A549 (cell line): ENCODE results near the gene ZNF519. TPM values are rescaled to one million over a fixed set of nuclear protein-coding genes. Genes with fewer than 3 reads are reported as not detected.

Experiments used
- ATAC-seq, 2 experiments: fragments of 200-7000 bp in 1 of 2; fragments of >200 bp in 1 of 2; cut with Nextera tagmentation in 1 of 2; cut with Tn5 transposase in 1 of 2; 3 replicates each; pipeline versions ENCODE4 v1.8.0 to v1.9.1; 2018 to 2020; ENCODE audit warnings: mild to moderate bottlenecking in 1 of 2, moderate library complexity in 1 of 2
- CTCF ChIA-PET: fragments of 300-600 bp; sonication (Branson Sonifier 250); formaldehyde crosslinking; extraction: SDS; loops from one replicate; lab custom pipeline; 2021; ENCODE audit warnings: antibody characterized with exemption, inconsistent platforms; lab: Yijun Ruan, JAX
- POLR2A ChIA-PET: fragments of 350-600 bp; formaldehyde crosslinking; extraction: SDS; loops from one replicate; lab custom pipeline; 2021; ENCODE audit warnings: antibody characterized with exemption, inconsistent platforms; lab: Yijun Ruan, JAX
- DNase-seq, 2 experiments: peaks; one replicate each; pipeline versions ENCODE4 v3.0.0 to v3.0.0-alpha.2; 2011 to 2016; ENCODE audit warnings: low read depth in 1 of 2, low spot score in 1 of 2
- FAIRE-seq: peaks from 2 replicates; lab custom pipeline; 2011; peaks lifted over from hg19 to GRCh38; lab: Jason Lieb, UNC
- H3K27ac ChIP-seq, 2 experiments: fragments of >200 bp; sonication (Bioruptor Twin); formaldehyde crosslinking; 3 replicates each; pipeline ENCODE4 v1.5.1; 2016 to 2017
- H3K4me1 ChIP-seq: fragments of >200 bp; sonication (Bioruptor Twin); formaldehyde crosslinking; 3 replicates; pipeline ENCODE4 v1.6.1; 2016
- H3K4me2 ChIP-seq: fragments of >200 bp; sonication (Bioruptor Twin); formaldehyde crosslinking; 3 replicates; pipeline ENCODE4 v1.6.1; 2016
- H3K4me3 ChIP-seq: fragments of >200 bp; sonication (Bioruptor Twin); formaldehyde crosslinking; 3 replicates; pipeline ENCODE4 v1.5.1; 2016
- H3K9me3 ChIP-seq: fragments of >200 bp; sonication (Bioruptor Twin); formaldehyde crosslinking; 3 replicates; pipeline ENCODE4 v1.6.1; 2016
- CHD2 ChIP-seq: fragments of 150-350 bp; IDR thresholded peaks from 2 replicates; pipeline ENCODE4 v1.6.1; 2014; ENCODE audit warnings: low read length; ENCODE audit not compliant: partially characterized antibody
- CHD4 ChIP-seq: fragments of 200-600 bp; sonication (generic); IDR thresholded peaks from 2 replicates; pipeline ENCODE4 v1.6.1; 2016; ENCODE audit warnings: antibody characterized with exemption, mild to moderate bottlenecking, borderline replicate concordance
- MYC ChIP-seq: IDR thresholded peaks from 2 replicates; pipeline ENCODE4 v1.6.1; 2012; ENCODE audit warnings: mild to moderate bottlenecking, inconsistent platforms, low read length, improper control_type of control experiment, borderline replicate concordance
- POLR2AphosphoS2 ChIP-seq: conservative IDR thresholded peaks from 2 replicates; pipeline ENCODE4 v1.6.1; 2012; ENCODE audit warnings: low read length, improper control_type of control experiment, inconsistent platforms
- ZNF302 ChIP-seq: fragments of 250-450 bp; sonication (Bioruptor Pico); IDR thresholded peaks from 2 replicates; pipeline ENCODE4 v1.9.0; 2021; ENCODE audit warnings: inconsistent platforms, mild to moderate bottlenecking, moderate library complexity
- WGBS: methylation state at CpG from one replicate; pipeline ENCODE4 v1.1.6; 2017; ENCODE audit errors: missing lambda C conversion rate; 5-methylcytosine and 5-hydroxymethylcytosine counted together
- polyA plus RNA-seq, 4 experiments: library from polyadenylated mRNA; depleted of rRNA in 3 of 4; stranded (reverse); fragments of >200 nt; fragmentation: RNase III in 1 of 4; extraction: RNeasy Plus Mini Kit Qiagen cat#74134 plus additional on column Dnase treatment in 1 of 4; gene quantifications; 2 replicates in 3 of 4; 3 replicates in 1 of 4; pipeline ENCODE4 v1.2.3, GENCODE V29; 2011 to 2017

Gene ZNF519
- polyA plus RNA-seq, 2 of the 4 experiments (the other 2 are of a cell fraction) = 3.2 to 6.6 TPM

DNA sequence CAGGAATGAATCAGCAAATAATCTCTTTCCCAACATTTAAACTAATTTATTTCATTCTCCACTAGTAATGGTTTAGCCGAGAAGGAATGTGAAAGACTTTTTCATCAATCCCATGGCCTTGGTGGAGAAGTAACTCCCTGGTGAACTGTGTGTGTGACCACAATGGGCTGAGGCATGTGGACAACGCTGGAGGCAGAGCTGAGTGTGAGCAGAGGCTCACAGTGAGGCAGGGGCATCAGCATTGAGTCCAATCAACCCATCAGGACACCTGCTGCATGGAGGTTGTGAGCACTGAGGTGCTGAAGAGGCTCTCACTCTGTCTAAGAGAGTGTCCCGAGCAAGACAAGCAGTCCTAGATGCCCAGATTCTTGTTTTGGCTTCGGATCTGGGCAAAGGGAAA lies 78.6 kb downstream of the ZNF519 start:
- ChIA-PET CTCF (no interaction called here), POLR2A (no interaction called here)
- no peak overlapping the region for H3K4me3 ChIP-seq
- FAIRE-seq (no peak), ATAC-seq (no peak), DNase-seq (no peak)
- no peaks in the 10 kb centered on the region for H3K9me3 ChIP-seq
- no peak for TF ChIP-seq POLR2AphosphoS2
- TF ChIP-seq CHD4 = no peak
- no peak for TF ChIP-seq ZNF302
- TF ChIP-seq CHD2 = no peak
- no peak for TF ChIP-seq MYC
- no peaks in the 10 kb centered on the region for H3K4me1 ChIP-seq
- no peak overlapping the region for H3K27ac ChIP-seq
- WGBS = 8% methylated on average over 4 of the region's 4 CpGs
- no peak overlapping the region for H3K4me2 ChIP-seq

Other genes with a start within 250 kb of the ZNF519 start
- not detected in 2 replicates for gene MC2R, start 216.9 kb downstream of the ZNF519 start, polyA plus RNA-seq (2011; rRNA removed)
- not detected in 3 replicates for gene MC2R, start 216.9 kb downstream of the ZNF519 start, polyA plus RNA-seq (2017; fragmentation: RNase III; extraction: RNeasy Plus Mini Kit Qiagen cat#74134 plus additional on column Dnase treatment)